ENCODE results near the gene CNTFR. TPM values are rescaled to one million over a fixed set of nuclear protein-coding genes. Genes with fewer than 3 reads are reported as not detected.

Gene CNTFR
- total and polyA plus RNA-seq, 12 donors = 1.1 to 15.2 (median 3.8) TPM

DNA sequence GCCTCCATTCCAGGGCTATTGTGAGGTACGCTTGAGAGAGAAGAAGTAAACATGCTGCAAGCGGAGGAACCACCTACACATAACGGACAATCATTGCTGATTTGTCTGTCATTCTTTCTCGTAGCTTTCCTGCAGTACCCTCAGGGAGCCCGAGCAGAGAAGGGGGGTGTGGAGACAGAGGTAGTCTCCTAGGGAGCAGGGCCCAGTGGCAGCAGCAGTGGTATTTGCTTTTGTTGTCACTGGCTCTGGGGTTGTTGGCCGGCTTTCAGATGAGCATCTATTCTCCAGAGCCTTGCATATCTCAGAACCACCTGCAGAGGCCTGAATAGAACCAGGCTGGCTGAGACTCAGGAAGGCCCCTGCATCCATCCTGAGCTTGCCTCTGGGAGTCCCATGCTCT is 86.6 kb downstream of the CNTFR start:
- intact Hi-C loops (cut with DNase I) = loop anchor here (5.0 kb wide), 2 partner anchors 66 to 101 kb away; no protein-coding TSS in a partner anchor
- Histone ChIP-seq H3K4me3 (no peak overlapping the region), H3K27ac (no peak overlapping the region), H3K27me3 (no peaks in the 10 kb centered on the region), H3K4me1 (replicated peaks in 1 of 2) (no peaks in the 10 kb centered on the region), H3K9me3 (replicated peaks in 1 of 3) (no peaks in the 10 kb centered on the region), H3K36me3 (replicated peaks in 1 of 2) (no peaks in the 10 kb centered on the region)
- TF ChIP-seq POLR2A (IDR thresholded peaks at IDR 0.05) = no peak
- TF ChIP-seq, protein P1, sequence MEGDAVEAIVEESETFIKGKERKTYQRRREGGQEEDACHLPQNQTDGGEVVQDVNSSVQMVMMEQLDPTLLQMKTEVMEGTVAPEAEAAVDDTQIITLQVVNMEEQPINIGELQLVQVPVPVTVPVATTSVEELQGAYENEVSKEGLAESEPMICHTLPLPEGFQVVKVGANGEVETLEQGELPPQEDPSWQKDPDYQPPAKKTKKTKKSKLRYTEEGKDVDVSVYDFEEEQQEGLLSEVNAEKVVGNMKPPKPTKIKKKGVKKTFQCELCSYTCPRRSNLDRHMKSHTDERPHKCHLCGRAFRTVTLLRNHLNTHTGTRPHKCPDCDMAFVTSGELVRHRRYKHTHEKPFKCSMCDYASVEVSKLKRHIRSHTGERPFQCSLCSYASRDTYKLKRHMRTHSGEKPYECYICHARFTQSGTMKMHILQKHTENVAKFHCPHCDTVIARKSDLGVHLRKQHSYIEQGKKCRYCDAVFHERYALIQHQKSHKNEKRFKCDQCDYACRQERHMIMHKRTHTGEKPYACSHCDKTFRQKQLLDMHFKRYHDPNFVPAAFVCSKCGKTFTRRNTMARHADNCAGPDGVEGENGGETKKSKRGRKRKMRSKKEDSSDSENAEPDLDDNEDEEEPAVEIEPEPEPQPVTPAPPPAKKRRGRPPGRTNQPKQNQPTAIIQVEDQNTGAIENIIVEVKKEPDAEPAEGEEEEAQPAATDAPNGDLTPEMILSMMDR (IDR thresholded peaks at IDR 0.05) = no peak
- no peak for DNase-seq
- 73 to 84% (median 78%) methylated on average over 5 to 6 of the region's 6 CpGs for WGBS, 4 donors

DNA sequence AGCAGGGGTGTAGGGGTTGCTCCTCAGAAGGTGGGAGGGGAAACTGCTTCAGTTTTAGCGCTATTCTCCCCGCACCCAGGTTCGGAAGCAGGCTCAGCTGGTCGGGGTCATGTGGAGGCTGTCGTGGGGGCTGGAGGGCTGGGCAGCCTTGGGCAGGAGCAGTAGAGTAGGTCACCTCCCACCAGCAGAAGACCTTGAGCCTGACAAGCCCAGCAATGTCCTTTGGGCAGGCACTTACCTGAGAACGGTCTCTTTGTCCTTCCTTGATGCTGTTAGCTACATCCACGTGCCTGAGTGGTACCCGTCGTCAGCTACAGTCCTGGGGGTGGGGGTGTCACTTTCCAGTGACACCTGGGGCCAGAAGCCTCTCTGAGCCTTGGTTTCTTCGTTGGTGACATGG is 87.1 kb downstream of the CNTFR start:
- TF ChIP-seq, protein P1 (IDR thresholded peaks at IDR 0.05) = no peak
- TF ChIP-seq POLR2A (IDR thresholded peaks at IDR 0.05) = no peak
- Histone ChIP-seq H3K4me3 (no peak overlapping the region), H3K27ac (no peak overlapping the region), H3K36me3 (replicated peaks in 1 of 2) (no peaks in the 10 kb centered on the region), H3K27me3 (no peaks in the 10 kb centered on the region), H3K4me1 (replicated peaks in 1 of 2) (no peaks in the 10 kb centered on the region), H3K9me3 (replicated peaks in 1 of 3) (no peaks in the 10 kb centered on the region)
- WGBS, 4 donors = 54 to 76% (median 62%) methylated on average over 4 to 10 of the region's 10 CpGs
- no peak for DNase-seq
- intact Hi-C loops (cut with DNase I) = loop anchor here (5.0 kb wide), 2 partner anchors 65 to 100 kb away; no protein-coding TSS in a partner anchor

DNA sequence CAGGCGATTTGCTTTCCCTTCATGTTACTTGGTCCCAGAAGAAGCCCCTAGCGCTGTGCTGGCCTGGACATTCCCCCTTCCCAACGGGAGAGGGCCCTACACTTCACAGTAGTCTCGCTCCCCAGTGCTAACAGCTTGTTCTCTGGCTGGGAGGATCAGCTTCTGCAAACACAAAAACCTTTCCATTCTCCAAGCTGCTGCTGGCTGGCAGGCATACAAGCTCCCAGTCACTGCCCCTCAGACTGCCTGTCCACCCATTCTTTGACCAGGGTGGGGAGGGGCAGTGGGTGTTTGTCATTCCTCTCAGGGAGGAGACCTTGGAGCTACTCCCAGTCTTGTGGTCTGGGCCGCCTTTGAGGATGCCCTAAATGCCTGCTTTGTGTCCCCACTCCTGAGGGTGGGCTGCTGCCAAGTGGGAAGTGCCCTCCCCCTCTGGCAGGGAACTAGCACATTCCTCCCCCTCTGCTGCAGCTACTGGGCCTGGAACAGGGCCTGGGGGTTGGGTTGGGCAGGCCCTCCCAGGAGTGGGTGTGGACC is 87.6 kb downstream of the CNTFR start:
- WGBS, 4 donors = 37 to 100% (median 43%) methylated on average over 1 to 5 of the region's 5 CpGs
- Histone ChIP-seq H3K27ac (no peak overlapping the region), H3K4me1 (replicated peaks in 1 of 2) (no peaks in the 10 kb centered on the region), H3K36me3 (replicated peaks in 1 of 2) (no peaks in the 10 kb centered on the region), H3K9me3 (replicated peaks in 1 of 3) (no peaks in the 10 kb centered on the region), H3K27me3 (no peaks in the 10 kb centered on the region), H3K4me3 (no peak overlapping the region)
- no peak for TF ChIP-seq POLR2A (IDR thresholded peaks at IDR 0.05)
- TF ChIP-seq, protein P1 (IDR thresholded peaks at IDR 0.05) = no peak
- DNase-seq = no peak
- intact Hi-C loops (cut with DNase I) = loop anchor here (2.0 to 5.0 kb wide), 3 partner anchors 65 to 100 kb away; no protein-coding TSS in a partner anchor

Other genes with a start within 250 kb of the CNTFR start
- gene MYORG, start 212.8 kb downstream of the CNTFR start, total RNA-seq = 10 to 100 TPM in 8 of 9 donors, 1 to 10 TPM in 1; 3.5 to 33.8 (median 14.9) TPM
- 10 to 100 TPM in 1 of 3 donors, 1 to 10 TPM in 2; 1.1 to 11.4 (median 1.9) TPM for gene MYORG, start 212.8 kb downstream of the CNTFR start, polyA plus RNA-seq
- gene FAM219A, start 131.2 kb downstream of the CNTFR start, total RNA-seq = 10 to 100 TPM in 8 of 9 donors, 1 to 10 TPM in 1; 7.6 to 26.9 (median 15.4) TPM
- 10 to 100 TPM in 2 of 3 donors, 1 to 10 TPM in 1; 7.8 to 15.1 (median 14.7) TPM for gene FAM219A, start 131.2 kb downstream of the CNTFR start, polyA plus RNA-seq
- gene DNAI1, start 130.9 kb downstream of the CNTFR start, total RNA-seq = under 1 TPM in 2 of 9 donors, not detected in 7; 0.06 to 0.28 TPM
- gene DNAI1, start 130.9 kb downstream of the CNTFR start, polyA plus RNA-seq = 1 to 10 TPM in 1 of 3 donors, under 1 TPM in 2; 0.07 to 1.4 (median 0.30) TPM
- gene ENHO, start 66.7 kb downstream of the CNTFR start, total RNA-seq = 1 to 10 TPM in 1 of 9 donors, under 1 TPM in 1, not detected in 7; 0.39 to 1.4 TPM
- 1 to 10 TPM in 1 of 3 donors, under 1 TPM in 2; 0.24 to 1.6 (median 0.88) TPM for gene ENHO, start 66.7 kb downstream of the CNTFR start, polyA plus RNA-seq
- gene RPP25L, start 22.4 kb upstream of the CNTFR start, total RNA-seq = 10 to 100 TPM; 11.3 to 42.9 (median 27.5) TPM
- 10 to 100 TPM; 10.5 to 32.5 (median 28.3) TPM for gene RPP25L, start 22.4 kb upstream of the CNTFR start, polyA plus RNA-seq
- 100 to 1,000 TPM in 5 of 9 donors, 10 to 100 TPM in 4; 46.6 to 163 (median 106) TPM for gene DCTN3, start 30.8 kb upstream of the CNTFR start, total RNA-seq
- gene DCTN3, start 30.8 kb upstream of the CNTFR start, polyA plus RNA-seq = 10 to 100 TPM; 51.3 to 95.8 (median 74.0) TPM
- not detected for gene ARID3C, start 39.3 kb upstream of the CNTFR start, total RNA-seq
- gene ARID3C, start 39.3 kb upstream of the CNTFR start, polyA plus RNA-seq = not detected
- gene SIGMAR1, start 48.1 kb upstream of the CNTFR start, total RNA-seq = 100 to 1,000 TPM in 4 of 9 donors, 10 to 100 TPM in 5; 63.4 to 158 (median 86.4) TPM
- 10 to 100 TPM; 34.6 to 96.3 (median 65.9) TPM for gene SIGMAR1, start 48.1 kb upstream of the CNTFR start, polyA plus RNA-seq
- gene GALT, start 57.0 kb upstream of the CNTFR start, total RNA-seq = 100 to 1,000 TPM in 1 of 9 donors, 10 to 100 TPM in 8; 48.6 to 101 (median 87.4) TPM
- gene GALT, start 57.0 kb upstream of the CNTFR start, polyA plus RNA-seq = 100 to 1,000 TPM in 2 of 3 donors, 10 to 100 TPM in 1; 37.5 to 147 (median 110) TPM
- 10 to 100 TPM in 5 of 9 donors, 1 to 10 TPM in 4; 8.0 to 53.7 (median 14.2) TPM for gene IL11RA, start 62.5 kb upstream of the CNTFR start, total RNA-seq
- 10 to 100 TPM in 2 of 3 donors, 1 to 10 TPM in 1; 5.2 to 27.9 (median 26.2) TPM for gene IL11RA, start 62.5 kb upstream of the CNTFR start, polyA plus RNA-seq
- under 1 TPM in 3 of 9 donors, not detected in 6; 0.33 to 0.65 (median 0.38) TPM for gene CCL27, start 72.9 kb upstream of the CNTFR start, total RNA-seq
- gene CCL27, start 72.9 kb upstream of the CNTFR start, polyA plus RNA-seq = under 1 TPM in 2 of 3 donors, not detected in 1; 0.10 to 0.24 TPM
- 1 to 10 TPM in 2 of 9 donors, under 1 TPM in 1, not detected in 6; 0.39 to 2.4 (median 1.6) TPM for gene CCL19, start 101.6 kb upstream of the CNTFR start, total RNA-seq
- 10 to 100 TPM in 2 of 3 donors, 1 to 10 TPM in 1; 7.5 to 23.3 (median 11.9) TPM for gene CCL19, start 101.6 kb upstream of the CNTFR start, polyA plus RNA-seq
- 100 to 1,000 TPM in 1 of 9 donors, 10 to 100 TPM in 7, 1 to 10 TPM in 1; 2.2 to 295 (median 31.6) TPM for gene CCL21, start 120.4 kb upstream of the CNTFR start, total RNA-seq
- gene CCL21, start 120.4 kb upstream of the CNTFR start, polyA plus RNA-seq = 100 to 1,000 TPM in 1 of 3 donors, 10 to 100 TPM in 2; 32.3 to 152 (median 33.7) TPM